HG03520 (cell line): Measurements from ENCODE around the gene OLFML2A.
"Not testable (repeated sequence)": the region's sequence is repeated elsewhere in the genome, so short reads cannot be mapped to it uniquely, and the experiment has no call there.

Source experiments
- ATAC-seq: cut with Tn5 transposase; IDR thresholded peaks from one replicate; pipeline ENCODE4 v1.9.1; 2021; ENCODE audit warnings: mild to moderate bottlenecking, moderate library complexity; ENCODE audit not compliant: unreplicated experiment

OLFML2A gene

GRCh38 chr9:124776954-124777648, at the start of gene OLFML2A:
Gene OLFML2A, plus strand, starts transcription at chr9:124777133. Its CDS starts 138 bp downstream, at chr9:124777271.
- no peak for ATAC-seq

GRCh38 chr9:124730772-124731171, 46.2 kb upstream of the OLFML2A start:
- no peak for ATAC-seq

- ATAC-seq = no peak
Observed at GRCh38 chr9:124733964-124734740, 42.8 kb upstream of the OLFML2A start.

DNA sequence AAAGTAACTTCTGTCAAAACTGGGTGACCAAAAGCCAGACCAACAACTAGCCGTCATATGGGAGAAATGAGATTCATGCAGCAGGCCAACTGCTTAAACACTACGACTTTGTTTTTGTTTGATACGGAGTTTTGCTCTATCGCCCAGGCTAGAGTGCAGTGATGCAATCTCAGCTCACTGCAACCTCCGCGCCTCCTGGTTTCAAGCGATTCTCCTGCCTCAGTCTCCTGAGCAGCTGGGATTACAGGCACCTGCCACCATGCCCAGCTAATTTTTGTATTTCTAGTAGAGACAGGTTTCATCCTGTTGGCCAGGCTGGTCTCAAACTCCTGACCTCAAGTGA, 42.2 kb upstream of the OLFML2A start:
- not testable (repeated sequence) for ATAC-seq

- ATAC-seq = no peak
Observed at GRCh38 chr9:124735121-124735520, 41.8 kb upstream of the OLFML2A start.

DNA sequence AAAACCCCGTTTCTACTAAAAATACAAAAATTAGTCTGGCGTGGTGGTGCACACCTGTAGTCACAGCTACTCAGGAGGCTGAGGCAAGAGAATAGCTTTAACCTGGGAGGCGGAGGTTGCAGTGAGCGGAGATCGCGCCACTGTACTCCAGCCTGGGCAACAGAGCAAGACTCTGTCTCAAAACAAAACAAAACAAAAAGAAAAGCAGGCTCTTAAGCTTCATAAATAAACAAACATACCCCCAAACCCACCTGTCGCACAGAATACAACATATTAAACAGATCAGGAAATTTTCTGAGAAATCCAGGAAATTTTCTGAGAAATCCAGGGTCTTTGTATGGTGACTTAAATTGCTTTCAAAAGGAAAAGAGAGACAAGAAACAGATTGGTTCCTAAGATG, 38.9 kb upstream of the OLFML2A start:
- ATAC-seq = not testable (repeated sequence)

GRCh38 chr9:124739360-124739759, 37.6 kb upstream of the OLFML2A start:
- ATAC-seq = no peak

DNA sequence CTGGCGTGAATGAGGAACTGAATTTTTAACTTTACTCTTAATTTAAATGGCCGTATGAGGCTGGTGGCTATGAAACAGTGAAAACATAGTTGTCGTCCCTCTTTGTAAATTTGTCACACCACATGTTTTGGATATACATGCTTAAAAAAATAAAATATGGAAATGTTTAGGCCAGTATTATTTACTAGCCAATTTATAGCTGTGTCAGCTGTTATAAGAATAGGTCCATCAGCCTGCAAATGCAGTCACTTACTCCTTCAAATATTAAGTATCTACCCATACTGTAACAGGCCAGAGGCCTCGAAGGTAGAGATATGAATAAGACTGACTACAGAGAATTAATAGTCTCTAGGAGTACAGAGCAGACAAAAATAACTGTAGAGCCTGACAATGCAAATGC, 35.8 kb upstream of the OLFML2A start:
- ATAC-seq = no peak

GRCh38 chr9:124741662-124742061, 35.3 kb upstream of the OLFML2A start:
- ATAC-seq = no peak

- ATAC-seq = no peak
Observed at GRCh38 chr9:124742940-124743339, 34.0 kb upstream of the OLFML2A start.

- ATAC-seq = no peak
Observed at GRCh38 chr9:124743686-124744348, 33.1 kb upstream of the OLFML2A start.

DNA sequence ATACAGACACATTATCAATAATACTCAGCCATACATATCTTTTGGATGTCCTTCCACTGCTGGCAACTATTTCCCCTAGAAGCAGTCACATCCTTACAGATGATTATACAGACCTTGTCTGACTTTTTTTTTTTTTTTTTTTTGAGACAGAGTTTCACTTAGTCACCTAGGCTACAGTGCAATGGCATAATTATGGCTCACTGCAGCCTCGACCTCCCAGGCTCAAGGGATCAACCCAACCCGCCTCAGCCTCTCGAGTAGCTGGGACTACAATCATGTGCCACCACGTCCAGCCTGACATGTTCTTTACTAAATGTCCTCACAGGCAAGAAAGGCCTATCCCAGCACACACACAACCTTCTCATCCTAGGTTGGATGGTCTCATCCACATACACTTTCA, 29.9 kb upstream of the OLFML2A start:
- no peak for ATAC-seq

DNA sequence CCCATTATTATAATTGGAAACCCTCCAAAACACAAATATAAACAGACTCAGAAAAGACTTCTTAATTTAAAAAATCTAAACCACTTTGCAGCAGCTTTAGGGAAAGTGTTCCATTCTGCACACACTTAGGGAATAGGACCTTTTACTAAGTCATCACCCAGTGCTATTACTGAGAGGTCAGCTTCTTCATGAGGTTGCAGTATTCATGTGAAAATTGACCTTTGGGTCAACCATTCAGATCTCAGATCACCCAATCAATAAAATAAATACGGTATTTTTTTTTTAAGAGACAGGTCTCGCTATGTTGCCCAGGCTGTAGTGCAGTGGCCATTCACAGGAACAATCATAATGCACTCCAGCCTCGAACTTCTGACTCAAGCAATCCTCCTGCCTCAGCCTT, 27.6 kb upstream of the OLFML2A start:
- no peak for ATAC-seq

- ATAC-seq = no peak
Observed at GRCh38 chr9:124749781-124750180, 27.2 kb upstream of the OLFML2A start.

DNA sequence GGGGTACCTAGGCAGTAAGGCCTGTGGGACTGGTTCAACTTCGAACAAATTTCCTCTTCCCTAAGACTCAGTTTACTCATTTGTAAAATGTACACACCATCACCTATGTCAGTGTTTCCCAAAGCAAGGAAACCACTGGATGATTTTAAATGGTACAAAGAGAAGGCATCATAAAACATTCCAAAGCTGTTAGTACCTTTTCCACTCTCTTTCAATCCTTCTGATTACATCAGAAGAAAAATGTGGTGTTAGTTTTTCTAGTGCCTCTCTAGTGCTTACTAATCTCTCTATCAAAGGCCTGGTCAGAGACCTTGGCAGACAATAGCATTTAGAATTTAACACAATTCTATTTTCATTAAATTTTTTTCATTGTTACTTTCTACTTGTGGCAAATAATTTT, 24.0 kb upstream of the OLFML2A start:
- no peak for ATAC-seq

GRCh38 chr9:124754289-124754688, 22.6 kb upstream of the OLFML2A start:
- ATAC-seq = no peak

DNA sequence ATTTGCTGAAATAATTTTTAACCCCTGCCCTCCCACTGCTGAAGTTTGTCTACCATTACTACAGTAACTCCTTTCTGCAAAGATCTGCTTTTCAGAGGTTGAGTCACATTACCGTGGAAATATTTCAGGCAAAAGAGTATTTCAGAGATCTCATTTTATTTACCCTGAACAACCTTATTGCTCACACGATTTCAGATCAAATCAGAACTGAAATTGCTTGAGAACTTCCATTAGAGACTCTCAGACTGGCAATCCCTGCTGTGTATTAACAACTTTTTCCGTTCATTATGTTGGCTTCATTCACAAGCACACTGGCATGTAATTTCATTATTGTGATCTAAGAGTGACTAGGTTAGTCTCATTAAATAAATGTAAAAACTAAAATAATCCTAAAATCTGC, 21.9 kb upstream of the OLFML2A start:
- ATAC-seq = no peak

DNA sequence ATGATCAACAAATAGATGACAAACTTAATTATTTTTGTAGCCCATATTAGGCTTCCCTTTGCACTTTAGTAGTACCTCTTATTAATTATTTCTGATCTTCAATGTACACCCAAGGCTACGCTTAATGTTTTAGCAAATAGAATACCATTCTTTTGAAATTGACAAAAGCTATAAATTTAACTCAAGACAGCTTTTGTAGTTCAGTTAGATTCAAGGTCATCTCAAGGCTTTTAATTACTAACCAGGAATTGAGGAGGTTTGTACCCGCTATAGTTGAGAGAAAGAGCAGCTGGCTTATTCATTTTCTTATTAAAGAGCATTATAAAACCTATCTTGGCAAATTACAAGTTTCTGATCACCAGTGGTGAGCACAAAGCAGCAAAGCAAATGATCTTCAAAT, 20.9 kb upstream of the OLFML2A start:
- no peak for ATAC-seq

- no peak for ATAC-seq
Observed at GRCh38 chr9:124757616-124758015, 19.3 kb upstream of the OLFML2A start.

DNA sequence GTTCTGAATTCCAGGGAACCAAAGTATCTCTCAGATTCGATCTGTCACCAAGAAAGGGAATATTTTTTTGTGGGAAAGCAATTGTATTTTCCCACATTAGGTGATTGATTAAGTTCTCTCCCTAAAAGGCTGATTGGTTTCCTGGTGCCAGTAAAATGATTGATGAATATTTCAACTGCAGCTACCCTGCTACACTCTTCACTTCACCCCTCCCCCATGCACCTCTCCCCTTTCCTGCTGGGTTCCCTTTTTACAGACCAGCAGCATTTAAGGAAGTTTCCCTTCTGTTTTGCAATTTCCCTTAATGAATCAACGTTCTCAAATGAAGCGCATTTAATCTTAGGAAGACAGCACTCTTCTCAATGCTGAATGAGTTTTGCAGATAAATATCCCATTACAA, 18.9 kb upstream of the OLFML2A start:
- ATAC-seq = no peak

- ATAC-seq = no peak
Observed at GRCh38 chr9:124758691-124759090, 18.2 kb upstream of the OLFML2A start.

DNA sequence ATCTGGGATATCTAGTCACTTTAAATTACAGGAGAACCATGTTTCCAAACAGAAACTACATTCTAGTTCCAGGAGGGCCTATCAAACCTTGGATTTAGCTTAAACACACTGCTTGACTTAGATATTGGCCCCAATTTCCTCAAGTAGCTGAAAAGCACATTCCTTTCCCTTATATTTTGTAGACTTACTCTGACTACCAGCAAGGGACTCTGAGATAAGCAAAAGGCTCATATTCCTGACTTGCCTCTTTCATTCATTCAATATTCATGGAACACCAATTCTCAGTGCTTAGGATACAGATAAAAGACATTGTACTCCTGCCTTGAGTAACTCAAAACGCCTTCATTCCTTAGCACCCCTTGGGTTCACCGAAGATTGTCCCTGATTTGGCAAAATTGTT, 17.6 kb upstream of the OLFML2A start:
- ATAC-seq = no peak
